Measurements from ENCODE around the gene SOX6. TPM values are rescaled to one million over a fixed set of nuclear protein-coding genes. Genes with fewer than 3 reads are reported as not detected.

The SOX6 gene
- total RNA-seq, 2 experiments from 2014 or later, result 0.36 TPM; not detected in 1

- TF ChIP-seq CTCF (IDR thresholded peaks at IDR 0.05), result no peak
Observed at GRCh38 chr11:16166571-16166970, 189.8 kb downstream of the SOX6 start.

DNA sequence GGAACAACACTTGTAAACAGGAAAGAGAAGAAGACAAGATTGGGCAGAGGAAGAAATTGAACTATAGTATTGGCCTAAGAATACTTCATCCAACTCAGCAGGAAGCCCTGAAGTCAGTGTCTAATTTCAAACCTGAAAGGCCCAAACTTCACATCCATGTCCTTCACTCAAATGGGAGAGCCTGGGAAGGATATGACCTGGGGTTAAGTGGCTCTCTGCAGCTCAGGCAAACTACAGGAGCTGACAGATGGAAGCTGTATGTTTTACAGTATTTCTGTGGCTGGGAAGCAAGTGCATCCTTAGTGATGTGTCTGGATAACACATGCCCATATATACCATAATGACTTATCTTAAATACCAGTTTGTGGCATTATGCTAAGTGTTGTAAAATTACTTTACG lies 196.2 kb downstream of the SOX6 start:
- Mint-ChIP-seq H3K9me3 (no peaks in the 10 kb centered on the region), H3K4me3 (no peak overlapping the region), H3K27me3 (no peaks in the 10 kb centered on the region), H3K27ac (no peak overlapping the region), H3K4me1 (ENCODE audit: low read depth) (no peaks in the 10 kb centered on the region), H3K36me3 (ENCODE audit: low read depth) (no peaks in the 10 kb centered on the region)
- ChIA-PET CTCF (no interaction called here), POLR2A (no interaction called here)
- TF ChIP-seq CTCF (IDR thresholded peaks at IDR 0.05), result no peak
- ATAC-seq (no peak), DNase-seq (no peak)
- intact Hi-C loops (cut with micrococcal nuclease), result no loop called here

More at GRCh38 chr11:16166571-16166970, 189.8 kb downstream of the SOX6 start:
- H3K4me3 Mint-ChIP-seq, result no peak overlapping the region
- H3K36me3 Mint-ChIP-seq (ENCODE audit: low read depth), result no peaks in the 10 kb centered on the region
- intact Hi-C loops (cut with micrococcal nuclease), result no loop called here
- ChIA-PET CTCF (no interaction called here), POLR2A (no interaction called here)
- peaks cover 2% of the 10 kb centered on the region for H3K9me3 Mint-ChIP-seq
- no peak overlapping the region for H3K27ac Mint-ChIP-seq
- no peaks in the 10 kb centered on the region for H3K27me3 Mint-ChIP-seq
- ATAC-seq, result no peak
- DNase-seq, result no peak
- no peaks in the 10 kb centered on the region for H3K4me1 Mint-ChIP-seq (ENCODE audit: low read depth)

DNA sequence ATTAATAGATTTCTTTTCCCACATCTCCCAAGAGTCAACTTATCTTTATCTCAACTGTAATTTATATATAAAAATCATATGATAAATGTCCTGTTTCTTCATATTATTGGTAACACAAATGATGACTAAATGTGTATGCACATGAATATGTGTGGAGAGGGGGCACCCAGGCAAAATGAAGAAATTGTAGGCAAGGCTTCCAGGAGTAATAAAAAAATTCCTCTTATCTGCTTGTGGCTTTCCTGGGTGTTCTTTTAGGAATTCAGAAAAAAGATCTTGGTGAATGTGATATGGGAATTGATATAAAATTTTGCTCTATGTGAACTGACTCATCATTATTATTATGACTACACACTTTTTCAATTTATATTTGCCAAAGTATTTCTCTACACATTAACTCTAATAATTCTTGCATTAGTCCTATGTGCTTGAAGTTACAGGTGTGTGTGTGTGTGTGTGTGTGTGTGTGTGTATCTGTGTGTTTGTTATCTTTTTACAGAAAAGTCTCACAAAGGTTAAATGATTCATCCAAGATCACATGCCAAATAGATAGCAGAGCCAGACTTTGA lies 197.8 kb downstream of the SOX6 start:
- H3K27ac Mint-ChIP-seq, result no peak overlapping the region
- no peak overlapping the region for H3K4me3 Mint-ChIP-seq
- intact Hi-C loops (cut with micrococcal nuclease), result no loop called here
- ChIA-PET CTCF (no interaction called here), POLR2A (no interaction called here)
- no peaks in the 10 kb centered on the region for H3K27me3 Mint-ChIP-seq
- H3K36me3 Mint-ChIP-seq (ENCODE audit: low read depth), result no peaks in the 10 kb centered on the region
- no peaks in the 10 kb centered on the region for H3K4me1 Mint-ChIP-seq (ENCODE audit: low read depth)
- no peak for DNase-seq
- H3K9me3 Mint-ChIP-seq, result no peaks in the 10 kb centered on the region
- no peak for TF ChIP-seq CTCF (IDR thresholded peaks at IDR 0.05)
- ATAC-seq, result no peak

- H3K36me3 Mint-ChIP-seq (ENCODE audit: low read depth), result no peaks in the 10 kb centered on the region
- H3K9me3 Mint-ChIP-seq, result peaks cover 1% of the 10 kb centered on the region
- no peak overlapping the region for H3K4me3 Mint-ChIP-seq
- H3K27me3 Mint-ChIP-seq, result no peaks in the 10 kb centered on the region
- ChIA-PET CTCF (no interaction called here), POLR2A (no interaction called here)
- DNase-seq (no peak), ATAC-seq (no peak)
- TF ChIP-seq CTCF (IDR thresholded peaks at IDR 0.05), result no peak
- no peak overlapping the region for H3K27ac Mint-ChIP-seq
- H3K4me1 Mint-ChIP-seq (ENCODE audit: low read depth), result no peaks in the 10 kb centered on the region
- intact Hi-C loops (cut with micrococcal nuclease), result no loop called here
Observed at GRCh38 chr11:16157327-16157726, 199.0 kb downstream of the SOX6 start.

- DNase-seq (no peak), ATAC-seq (no peak)
- intact Hi-C loops (cut with micrococcal nuclease), result no loop called here
- POLR2A ChIA-PET, result no interaction called here
- Mint-ChIP-seq H3K27ac (no peak overlapping the region), H3K9me3 (peaks cover 2% of the 10 kb centered on the region), H3K36me3 (ENCODE audit: low read depth) (no peaks in the 10 kb centered on the region), H3K27me3 (no peaks in the 10 kb centered on the region), H3K4me1 (ENCODE audit: low read depth) (no peaks in the 10 kb centered on the region), H3K4me3 (no peak overlapping the region)
- no peak for TF ChIP-seq CTCF (IDR thresholded peaks at IDR 0.05)
- CTCF ChIA-PET, result no interaction called here
Observed at GRCh38 chr11:16155448-16155847, 200.9 kb downstream of the SOX6 start.
